Epithelial cell of proximal tubule (primary cell): ENCODE measurements around the gene LAMB3. TPM values are rescaled to one million over a fixed set of nuclear protein-coding genes. Genes with fewer than 3 reads are reported as not detected.

Experiments
- DNase-seq: peaks from one replicate; pipeline ENCODE4 v3.0.0-alpha.2; 2011; ENCODE audit warnings: low read depth
- H3K4me3 ChIP-seq: 2 replicates; pipeline ENCODE4 v1.5.1; 2011; ENCODE audit warnings: low read depth, mild to moderate bottlenecking, low read length
- CTCF ChIP-seq: conservative IDR thresholded peaks from 2 replicates; pipeline ENCODE4 v1.5.1; 2012; ENCODE audit warnings: low read depth, mild to moderate bottlenecking, low read length
- total RNA-seq: library from RNA; depleted of rRNA; stranded (reverse); fragments of >200 nt; gene quantifications from 2 replicates; pipeline ENCODE4 v1.2.3, GENCODE V29; 2015

Gene LAMB3
- total RNA-seq, 1 donor from 2014 or later: 72.0 TPM

- no peak overlapping the region for H3K4me3 ChIP-seq
- no peak for TF ChIP-seq CTCF
- no peak for DNase-seq
Observed at GRCh38 chr1:209645574-209646452, 6.4 kb downstream of the LAMB3 start.

GRCh38 chr1:209643285-209644020, 8.8 kb downstream of the LAMB3 start:
- no peak for DNase-seq
- no peak overlapping the region for H3K4me3 ChIP-seq
- no peak for TF ChIP-seq CTCF

- H3K4me3 ChIP-seq: no peak overlapping the region
- no peak for TF ChIP-seq CTCF
- no peak for DNase-seq
Observed at GRCh38 chr1:209642816-209643215, 9.4 kb downstream of the LAMB3 start.

GRCh38 chr1:209641832-209642172, 10.4 kb downstream of the LAMB3 start:
- DNase-seq: no peak
- no peak overlapping the region for H3K4me3 ChIP-seq
- TF ChIP-seq CTCF: no peak

GRCh38 chr1:209635850-209636249, 16.4 kb downstream of the LAMB3 start:
- TF ChIP-seq CTCF: no peak
- no peak overlapping the region for H3K4me3 ChIP-seq
- no peak for DNase-seq

GRCh38 chr1:209634005-209634737, 18.1 kb downstream of the LAMB3 start:
- no peak for DNase-seq
- no peak for TF ChIP-seq CTCF

More at GRCh38 chr1:209634005-209634737, 18.1 kb downstream of the LAMB3 start:
- H3K4me3 ChIP-seq: no peak overlapping the region
